Activated CD4-positive, CD25-positive, alpha-beta regulatory T cell treated with anti-CD3 and anti-CD28 coated beads, Interleukin-2, amount 50 U/mL, for 16 hours (primary cell): ENCODE measurements around the gene IRS2.

ENCODE experiments used
- DNase-seq: peaks from one replicate; pipeline ENCODE4 v3.0.0-alpha.2; 2020; ENCODE audit warnings: low read depth, low spot score

The IRS2 gene

DNA sequence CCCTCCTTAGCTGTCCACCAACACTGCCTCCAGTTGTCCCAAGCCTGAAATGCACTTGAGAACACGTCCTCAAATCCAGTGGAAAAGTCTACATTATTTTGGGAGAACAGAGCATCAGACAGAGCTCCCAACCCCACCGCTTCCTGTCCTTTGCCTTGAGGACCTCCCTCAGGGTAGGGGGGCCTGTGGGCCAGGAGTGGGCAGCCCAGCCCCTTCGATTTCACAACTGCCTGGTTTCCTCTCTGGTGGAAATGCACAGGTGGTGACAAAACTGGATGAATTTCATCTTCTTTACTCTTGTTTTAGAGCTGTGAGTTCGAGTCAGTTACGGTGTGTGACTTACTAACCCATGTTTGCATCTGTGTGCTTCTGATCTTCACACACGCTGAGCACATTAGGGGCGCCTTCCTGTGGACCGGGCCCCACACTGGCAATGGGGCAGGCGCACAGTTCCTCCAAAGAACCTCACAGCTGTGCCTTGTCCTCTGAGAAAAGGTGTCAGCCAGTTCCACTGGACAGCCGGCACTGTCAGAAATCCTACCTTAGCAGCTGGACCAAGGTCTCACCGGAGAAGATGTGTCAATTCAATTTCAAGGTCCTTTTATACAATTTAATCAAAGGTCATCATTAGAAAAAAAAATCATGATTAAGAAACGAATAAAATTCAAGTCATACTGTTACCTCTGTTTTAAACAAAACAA lies 80.2 kb downstream of the IRS2 start:
- no peak for DNase-seq

DNA sequence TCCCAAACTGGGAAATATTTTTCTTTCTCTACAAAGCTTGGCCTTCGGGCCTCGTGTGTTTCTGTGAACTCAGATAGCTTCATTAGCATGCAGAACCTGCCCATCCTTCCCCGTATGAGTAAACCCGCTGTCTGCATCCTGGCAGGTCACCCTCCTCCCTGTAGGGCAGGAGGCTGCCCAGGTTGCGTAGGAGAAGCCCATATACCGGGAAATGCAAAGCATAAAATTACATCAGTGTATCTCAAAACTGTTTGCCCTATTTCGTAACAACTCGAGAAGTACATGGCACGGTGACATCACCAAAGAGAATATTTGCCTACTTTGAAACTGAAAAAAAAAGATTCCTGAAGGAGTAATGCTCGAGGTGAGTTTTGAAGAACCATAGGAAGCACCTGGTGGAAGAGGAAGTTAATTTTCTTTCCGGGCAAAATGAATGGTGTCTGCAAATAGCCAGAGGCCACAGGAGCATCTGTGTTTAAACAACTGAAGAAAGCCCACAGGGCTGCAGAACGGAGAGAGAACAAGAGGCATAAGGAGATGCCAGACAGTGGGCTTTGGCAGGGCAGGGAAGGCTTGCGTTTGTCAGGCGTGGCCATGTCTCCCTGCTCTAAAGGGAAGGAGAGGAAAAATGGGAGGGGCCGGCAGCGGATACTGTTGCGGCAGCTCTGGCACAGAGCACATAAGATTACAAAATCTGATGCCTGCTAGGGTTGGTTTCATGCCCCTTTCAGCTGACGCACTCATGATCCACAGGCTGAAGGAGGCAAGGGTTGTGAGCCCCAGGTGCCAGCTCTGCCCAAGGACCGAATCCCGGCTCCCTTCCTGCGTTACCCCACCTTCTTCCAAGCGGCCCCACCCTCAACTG lies 81.4 kb downstream of the IRS2 start:
- DNase-seq: no peak

DNA sequence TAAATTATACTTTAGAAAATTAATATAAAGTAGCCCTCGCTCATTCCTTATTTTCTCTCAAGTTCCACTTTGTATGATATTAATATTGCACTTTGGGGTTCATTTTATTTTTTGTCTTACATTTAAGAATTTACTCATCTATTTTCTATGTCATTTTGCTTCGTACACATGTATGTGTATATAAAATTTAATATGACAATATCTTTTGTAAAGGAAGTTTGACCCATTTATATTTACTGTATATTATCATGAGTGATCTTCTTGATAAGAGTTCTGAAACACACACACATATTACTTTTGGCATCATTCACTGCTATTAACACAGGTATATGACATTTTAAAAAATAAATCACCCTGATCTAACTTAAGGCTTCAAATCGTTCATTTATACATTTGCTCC lies 83.1 kb downstream of the IRS2 start:
- no peak for DNase-seq
